ENCODE results near the gene AFAP1L2.
A peak's percentile ranks its signal among the peaks of the same experiment; 100 is the strongest.

AFAP1L2 gene

DNA sequence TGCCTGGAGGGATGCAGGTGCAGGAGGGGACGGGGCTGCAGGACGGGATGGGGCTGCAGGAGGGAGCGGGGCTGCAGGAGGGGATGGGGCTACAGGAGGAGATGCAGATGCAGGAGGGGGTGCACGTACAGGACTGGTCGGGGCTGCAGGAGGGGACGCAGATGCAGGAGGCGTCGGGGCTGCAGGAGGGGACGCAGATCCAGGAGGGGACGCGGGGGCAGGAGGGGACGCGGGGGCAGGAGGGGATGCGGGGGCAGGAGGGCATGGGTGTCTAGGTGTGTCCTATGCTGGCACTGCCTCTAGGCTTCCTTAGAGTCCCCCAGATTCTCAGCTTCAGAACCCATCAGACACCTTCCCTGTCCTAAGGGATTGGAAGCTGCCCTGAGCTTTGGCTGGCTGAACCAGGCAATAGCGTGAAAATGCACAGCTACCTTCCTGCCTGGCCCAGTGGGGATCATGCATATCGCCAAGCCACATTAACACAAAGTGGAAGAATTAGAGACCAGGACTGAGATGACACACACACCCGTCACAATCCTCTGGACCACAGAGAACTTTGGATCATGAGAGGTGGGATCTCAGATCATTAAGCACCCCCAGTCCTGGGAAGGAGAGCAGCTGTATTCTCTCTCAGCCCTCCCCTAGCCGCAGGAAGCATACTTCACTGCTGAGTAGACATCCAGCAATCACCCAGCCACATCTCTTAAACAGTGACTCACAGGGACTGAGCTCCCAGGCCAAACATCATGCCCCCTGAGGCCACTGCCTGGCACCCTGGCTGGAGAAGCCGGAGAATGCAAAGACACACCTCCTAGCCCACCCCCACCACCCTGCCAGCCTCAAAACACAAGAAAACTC is 98.0 kb downstream of the AFAP1L2 start:
- Histone ChIP-seq H3K4me1 (ENCODE audit: control insufficient read depth, insufficient read depth, low read length, poor library complexity, severe bottlenecking) (no peaks in the 10 kb centered on the region), H3K4me3 (ENCODE audit: insufficient read depth, low read depth, low read length, poor library complexity, severe bottlenecking) (no peak overlapping the region), H3K36me3 (ENCODE audit: control insufficient read depth, insufficient read depth, low read length) (no peaks in the 10 kb centered on the region), H3K9me3 (ENCODE audit: control insufficient read depth, low read length) (no peaks in the 10 kb centered on the region), H3K27ac (ENCODE audit: insufficient read depth, low read length, poor library complexity, severe bottlenecking) (no peak overlapping the region), H3K27me3 (replicated peaks; ENCODE audit: control insufficient read depth, insufficient read depth, low read length, poor library complexity, severe bottlenecking) (no peaks in the 10 kb centered on the region)
- DNase-seq = no peak

GRCh38 chr10:114305521-114305925 is 98.8 kb downstream of the AFAP1L2 start:
- DNase-seq = no peak
- Histone ChIP-seq H3K4me1 (ENCODE audit: control insufficient read depth, insufficient read depth, low read length, poor library complexity, severe bottlenecking) (no peaks in the 10 kb centered on the region), H3K27me3 (replicated peaks; ENCODE audit: control insufficient read depth, insufficient read depth, low read length, poor library complexity, severe bottlenecking) (no peaks in the 10 kb centered on the region), H3K27ac (ENCODE audit: insufficient read depth, low read length, poor library complexity, severe bottlenecking) (no peak overlapping the region), H3K4me3 (ENCODE audit: insufficient read depth, low read depth, low read length, poor library complexity, severe bottlenecking) (no peak overlapping the region), H3K36me3 (ENCODE audit: control insufficient read depth, insufficient read depth, low read length) (no peaks in the 10 kb centered on the region), H3K9me3 (ENCODE audit: control insufficient read depth, low read length) (no peaks in the 10 kb centered on the region)

DNA sequence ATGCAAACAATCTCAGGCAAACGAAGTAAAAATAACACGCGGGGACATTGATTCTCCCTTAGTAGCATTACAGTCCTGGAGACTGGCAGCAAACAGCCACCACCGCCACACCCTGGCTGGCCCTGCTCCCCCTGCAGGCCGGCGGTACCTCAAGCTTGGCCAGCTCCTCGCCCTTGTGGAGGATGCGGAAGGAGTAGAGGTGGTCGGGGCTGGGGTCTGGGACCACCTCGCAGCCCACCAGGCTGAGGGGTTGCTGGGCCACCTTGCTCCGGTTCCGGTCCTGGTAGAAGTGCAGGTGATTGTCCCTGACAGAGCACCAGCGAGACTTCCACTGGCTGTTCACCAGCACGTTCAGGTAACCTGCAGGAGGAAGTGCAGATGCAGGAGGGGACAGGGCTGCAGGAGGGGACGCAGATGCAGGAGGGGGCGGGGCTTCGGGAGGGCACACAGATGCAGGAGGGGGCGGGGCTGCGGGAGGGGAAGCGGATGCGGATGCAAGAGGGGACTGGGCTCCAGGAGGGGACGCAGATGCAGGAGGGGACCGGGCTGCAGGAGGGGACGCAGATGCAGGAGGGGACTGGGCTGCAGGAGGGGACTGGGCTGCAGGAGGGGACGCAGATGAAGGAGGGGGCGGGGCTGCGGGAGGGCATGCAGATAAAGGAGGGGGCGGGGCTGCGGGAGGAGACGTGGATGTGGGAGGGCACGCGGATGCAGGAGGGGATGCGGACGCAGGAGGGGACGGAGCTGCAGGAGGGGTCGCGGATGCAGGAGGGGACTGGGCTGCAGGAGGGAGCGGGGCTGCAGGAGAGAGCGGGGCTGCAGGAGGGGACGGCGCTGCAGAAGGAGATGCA is 99.5 kb downstream of the AFAP1L2 start:
- no peaks in the 10 kb centered on the region for H3K36me3 ChIP-seq (ENCODE audit: control insufficient read depth, insufficient read depth, low read length)
- no peak overlapping the region for H3K27ac ChIP-seq (ENCODE audit: insufficient read depth, low read length, poor library complexity, severe bottlenecking)
- no peaks in the 10 kb centered on the region for H3K4me1 ChIP-seq (ENCODE audit: control insufficient read depth, insufficient read depth, low read length, poor library complexity, severe bottlenecking)
- no peaks in the 10 kb centered on the region for H3K27me3 ChIP-seq (replicated peaks; ENCODE audit: control insufficient read depth, insufficient read depth, low read length, poor library complexity, severe bottlenecking)
- H3K9me3 ChIP-seq (ENCODE audit: control insufficient read depth, low read length) = no peaks in the 10 kb centered on the region
- peak overlapping the region; percentile 76 for H3K4me3 ChIP-seq (ENCODE audit: insufficient read depth, low read depth, low read length, poor library complexity, severe bottlenecking)
- peak; percentile 18 to 47 (median 33) for DNase-seq

GRCh38 chr10:114304017-114304570 is 100.2 kb downstream of the AFAP1L2 start:
- no peaks in the 10 kb centered on the region for H3K27me3 ChIP-seq (replicated peaks; ENCODE audit: control insufficient read depth, insufficient read depth, low read length, poor library complexity, severe bottlenecking)
- peak overlapping the region; percentile 76 for H3K4me3 ChIP-seq (ENCODE audit: insufficient read depth, low read depth, low read length, poor library complexity, severe bottlenecking)
- peak; percentile 14 to 41 (median 18) for DNase-seq
- H3K27ac ChIP-seq (ENCODE audit: insufficient read depth, low read length, poor library complexity, severe bottlenecking) = no peak overlapping the region
- H3K4me1 ChIP-seq (ENCODE audit: control insufficient read depth, insufficient read depth, low read length, poor library complexity, severe bottlenecking) = no peaks in the 10 kb centered on the region
- no peaks in the 10 kb centered on the region for H3K9me3 ChIP-seq (ENCODE audit: control insufficient read depth, low read length)
- no peaks in the 10 kb centered on the region for H3K36me3 ChIP-seq (ENCODE audit: control insufficient read depth, insufficient read depth, low read length)

GRCh38 chr10:114303556-114303955 is 100.7 kb downstream of the AFAP1L2 start:
- no peaks in the 10 kb centered on the region for H3K36me3 ChIP-seq (ENCODE audit: control insufficient read depth, insufficient read depth, low read length)
- H3K27me3 ChIP-seq (replicated peaks; ENCODE audit: control insufficient read depth, insufficient read depth, low read length, poor library complexity, severe bottlenecking) = no peaks in the 10 kb centered on the region
- DNase-seq = no peak
- H3K4me1 ChIP-seq (ENCODE audit: control insufficient read depth, insufficient read depth, low read length, poor library complexity, severe bottlenecking) = no peaks in the 10 kb centered on the region
- H3K27ac ChIP-seq (ENCODE audit: insufficient read depth, low read length, poor library complexity, severe bottlenecking) = no peak overlapping the region
- H3K4me3 ChIP-seq (ENCODE audit: insufficient read depth, low read depth, low read length, poor library complexity, severe bottlenecking) = peak overlapping the region; percentile 76
- H3K9me3 ChIP-seq (ENCODE audit: control insufficient read depth, low read length) = no peaks in the 10 kb centered on the region

DNA sequence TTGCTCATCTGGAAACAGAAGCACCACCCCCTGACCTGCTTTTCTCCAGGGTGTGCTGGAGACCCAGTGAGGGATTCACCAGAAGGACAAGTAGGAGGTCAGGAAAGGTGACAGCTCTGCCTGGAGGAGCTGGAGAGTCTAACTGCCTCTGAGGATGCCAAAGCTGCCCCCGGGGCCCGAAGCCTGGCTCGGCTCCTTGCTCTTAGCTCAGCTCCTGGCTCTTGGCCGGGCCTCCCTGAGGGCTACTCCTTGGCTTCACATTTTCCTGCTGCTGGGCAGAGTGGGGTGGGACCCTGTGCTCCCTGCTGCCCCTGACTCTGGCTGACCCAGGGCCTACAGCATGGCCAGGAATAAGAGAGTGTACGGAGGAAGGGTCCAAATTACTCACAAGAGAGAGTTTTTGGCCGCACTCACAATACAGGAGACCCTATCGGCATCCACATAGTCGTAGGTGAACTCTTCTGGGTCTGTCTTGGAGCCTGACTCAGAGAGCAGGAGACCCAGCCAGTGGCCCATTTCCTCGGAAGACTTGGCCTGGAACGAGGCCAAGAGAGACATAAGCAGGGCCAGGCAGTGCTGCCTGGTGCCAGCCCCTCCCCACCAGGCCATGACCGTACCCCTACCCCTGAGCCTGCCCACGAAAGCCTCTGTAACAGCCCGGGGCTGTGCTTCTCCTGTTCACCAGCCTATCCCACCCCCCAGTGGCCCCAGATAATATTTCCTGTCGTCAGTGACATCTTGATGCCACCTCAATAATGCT is 102.2 kb downstream of the AFAP1L2 start:
- H3K4me3 ChIP-seq (ENCODE audit: insufficient read depth, low read depth, low read length, poor library complexity, severe bottlenecking) = no peak overlapping the region
- H3K9me3 ChIP-seq (ENCODE audit: control insufficient read depth, low read length) = no peaks in the 10 kb centered on the region
- H3K4me1 ChIP-seq (ENCODE audit: control insufficient read depth, insufficient read depth, low read length, poor library complexity, severe bottlenecking) = no peaks in the 10 kb centered on the region
- H3K27me3 ChIP-seq (replicated peaks; ENCODE audit: control insufficient read depth, insufficient read depth, low read length, poor library complexity, severe bottlenecking) = no peaks in the 10 kb centered on the region
- H3K27ac ChIP-seq (ENCODE audit: insufficient read depth, low read length, poor library complexity, severe bottlenecking) = no peak overlapping the region
- DNase-seq = no peak
- H3K36me3 ChIP-seq (ENCODE audit: control insufficient read depth, insufficient read depth, low read length) = no peaks in the 10 kb centered on the region

DNA sequence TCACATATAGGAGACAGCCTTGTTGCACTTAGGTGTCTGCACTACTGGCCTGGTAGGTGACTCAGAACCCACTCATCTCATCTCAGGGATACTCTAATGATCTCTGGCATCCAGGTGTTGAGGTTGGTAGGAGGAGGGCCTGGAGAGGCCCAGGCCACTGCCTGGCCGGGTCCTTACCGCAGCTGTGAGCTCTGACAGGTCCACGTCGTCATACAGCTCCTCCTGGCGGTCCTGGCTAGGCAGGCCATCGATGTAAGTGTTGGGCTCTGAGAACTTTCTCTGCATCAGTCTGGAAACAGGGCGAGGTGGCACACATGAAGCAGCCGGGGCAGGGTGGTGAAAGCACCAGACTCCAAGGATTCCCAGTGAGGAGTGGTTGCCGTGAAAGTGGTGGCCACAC is 103.1 kb downstream of the AFAP1L2 start:
- H3K27ac ChIP-seq (ENCODE audit: insufficient read depth, low read length, poor library complexity, severe bottlenecking) = no peak overlapping the region
- H3K4me1 ChIP-seq (ENCODE audit: control insufficient read depth, insufficient read depth, low read length, poor library complexity, severe bottlenecking) = no peaks in the 10 kb centered on the region
- no peaks in the 10 kb centered on the region for H3K27me3 ChIP-seq (replicated peaks; ENCODE audit: control insufficient read depth, insufficient read depth, low read length, poor library complexity, severe bottlenecking)
- H3K36me3 ChIP-seq (ENCODE audit: control insufficient read depth, insufficient read depth, low read length) = no peaks in the 10 kb centered on the region
- H3K4me3 ChIP-seq (ENCODE audit: insufficient read depth, low read depth, low read length, poor library complexity, severe bottlenecking) = no peak overlapping the region
- no peak for DNase-seq
- no peaks in the 10 kb centered on the region for H3K9me3 ChIP-seq (ENCODE audit: control insufficient read depth, low read length)

- H3K4me3 ChIP-seq (ENCODE audit: insufficient read depth, low read depth, low read length, poor library complexity, severe bottlenecking) = no peak overlapping the region
- no peak for DNase-seq
- H3K4me1 ChIP-seq (ENCODE audit: control insufficient read depth, insufficient read depth, low read length, poor library complexity, severe bottlenecking) = no peaks in the 10 kb centered on the region
- no peaks in the 10 kb centered on the region for H3K27me3 ChIP-seq (replicated peaks; ENCODE audit: control insufficient read depth, insufficient read depth, low read length, poor library complexity, severe bottlenecking)
- peaks cover 8% of the 10 kb centered on the region for H3K9me3 ChIP-seq (ENCODE audit: control insufficient read depth, low read length)
- no peaks in the 10 kb centered on the region for H3K36me3 ChIP-seq (ENCODE audit: control insufficient read depth, insufficient read depth, low read length)
- H3K27ac ChIP-seq (ENCODE audit: insufficient read depth, low read length, poor library complexity, severe bottlenecking) = no peak overlapping the region
These were observed 104.2 kb downstream of the AFAP1L2 start for GRCh38 chr10:114300036-114300645.

GRCh38 chr10:114297136-114297705 is 107.1 kb downstream of the AFAP1L2 start:
- H3K36me3 ChIP-seq (ENCODE audit: control insufficient read depth, insufficient read depth, low read length) = no peaks in the 10 kb centered on the region

More at GRCh38 chr10:114297136-114297705, 107.1 kb downstream of the AFAP1L2 start:
- H3K4me1 ChIP-seq (ENCODE audit: control insufficient read depth, insufficient read depth, low read length, poor library complexity, severe bottlenecking) = no peaks in the 10 kb centered on the region
- H3K9me3 ChIP-seq (ENCODE audit: control insufficient read depth, low read length) = peaks cover 8% of the 10 kb centered on the region
- H3K4me3 ChIP-seq (ENCODE audit: insufficient read depth, low read depth, low read length, poor library complexity, severe bottlenecking) = no peak overlapping the region
- H3K27ac ChIP-seq (ENCODE audit: insufficient read depth, low read length, poor library complexity, severe bottlenecking) = no peak overlapping the region
- no peaks in the 10 kb centered on the region for H3K27me3 ChIP-seq (replicated peaks; ENCODE audit: control insufficient read depth, insufficient read depth, low read length, poor library complexity, severe bottlenecking)
- no peak for DNase-seq
